DND-41 (cell line): ENCODE measurements around the gene MARCHF3.

Experiments
- EZH2 ChIP-seq: IDR thresholded peaks from 3 replicates; pipeline ENCODE4 v1.6.1; 2012; ENCODE audit warnings: borderline replicate concordance, low read depth, mild to moderate bottlenecking, moderate library complexity, low read length, inconsistent platforms; ENCODE audit not compliant: severe bottlenecking
- TF ChIP-seq, protein P1 (sequence below): IDR thresholded peaks from 2 replicates; pipeline ENCODE4 v1.5.1; 2012; ENCODE audit warnings: borderline replicate concordance, low read length, moderate library complexity, mild to moderate bottlenecking; ENCODE audit not compliant: poor library complexity, severe bottlenecking; ENCODE audit errors: extremely low read depth

DNA sequence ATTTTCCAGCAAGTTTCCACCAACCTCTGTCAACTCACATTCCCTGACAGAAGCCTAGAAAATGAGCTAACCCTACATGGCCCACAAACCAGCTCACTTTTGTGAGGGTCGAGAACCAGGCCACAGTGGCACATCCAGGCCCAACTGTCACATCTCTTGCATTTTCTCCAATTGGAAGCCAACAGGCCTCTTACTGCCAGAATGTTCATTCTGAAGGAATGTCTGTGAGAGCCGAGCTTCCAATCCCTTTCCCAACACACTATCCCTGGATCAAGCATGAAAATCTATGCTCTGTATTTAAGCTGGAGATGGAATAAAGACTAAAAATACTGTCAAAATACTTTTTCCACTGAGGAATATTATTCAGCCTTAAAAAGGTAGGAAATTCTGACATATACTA, 20.0 kb downstream of the MARCHF3 start:
- TF ChIP-seq, protein P1, sequence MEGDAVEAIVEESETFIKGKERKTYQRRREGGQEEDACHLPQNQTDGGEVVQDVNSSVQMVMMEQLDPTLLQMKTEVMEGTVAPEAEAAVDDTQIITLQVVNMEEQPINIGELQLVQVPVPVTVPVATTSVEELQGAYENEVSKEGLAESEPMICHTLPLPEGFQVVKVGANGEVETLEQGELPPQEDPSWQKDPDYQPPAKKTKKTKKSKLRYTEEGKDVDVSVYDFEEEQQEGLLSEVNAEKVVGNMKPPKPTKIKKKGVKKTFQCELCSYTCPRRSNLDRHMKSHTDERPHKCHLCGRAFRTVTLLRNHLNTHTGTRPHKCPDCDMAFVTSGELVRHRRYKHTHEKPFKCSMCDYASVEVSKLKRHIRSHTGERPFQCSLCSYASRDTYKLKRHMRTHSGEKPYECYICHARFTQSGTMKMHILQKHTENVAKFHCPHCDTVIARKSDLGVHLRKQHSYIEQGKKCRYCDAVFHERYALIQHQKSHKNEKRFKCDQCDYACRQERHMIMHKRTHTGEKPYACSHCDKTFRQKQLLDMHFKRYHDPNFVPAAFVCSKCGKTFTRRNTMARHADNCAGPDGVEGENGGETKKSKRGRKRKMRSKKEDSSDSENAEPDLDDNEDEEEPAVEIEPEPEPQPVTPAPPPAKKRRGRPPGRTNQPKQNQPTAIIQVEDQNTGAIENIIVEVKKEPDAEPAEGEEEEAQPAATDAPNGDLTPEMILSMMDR = no peak
- no peak for TF ChIP-seq EZH2
